ENCODE results near the gene MAPKAPK2. TPM values are rescaled to one million over a fixed set of nuclear protein-coding genes. Genes with fewer than 3 reads are reported as not detected.

Gene MAPKAPK2
- total RNA-seq, 1 donor from 2014 or later = 77.7 TPM

GRCh38 chr1:206729507-206729906 lies 44.8 kb downstream of the MAPKAPK2 start:
- no peak overlapping the region for H3K4me3 Mint-ChIP-seq

GRCh38 chr1:206732508-206732907 lies 47.8 kb downstream of the MAPKAPK2 start:
- peaks cover 2% of the 10 kb centered on the region for H3K4me1 Mint-ChIP-seq
- H3K27ac Mint-ChIP-seq (ENCODE audit: unreplicated experiment) = no peak overlapping the region
- H3K27me3 Mint-ChIP-seq (ENCODE audit: low read depth) = no peaks in the 10 kb centered on the region
- no peaks in the 10 kb centered on the region for H3K9me3 Mint-ChIP-seq
- no peak overlapping the region for H3K4me3 Mint-ChIP-seq
- no peaks in the 10 kb centered on the region for H3K36me3 Mint-ChIP-seq (ENCODE audit: low read depth)
- no peak for DNase-seq (ENCODE audit: low read depth, low spot score)
- TF ChIP-seq CTCF (conservative IDR thresholded peaks at IDR 0.05) = no peak

More at GRCh38 chr1:206729507-206729906, 44.8 kb downstream of the MAPKAPK2 start:
- no peak overlapping the region for H3K27ac Mint-ChIP-seq (ENCODE audit: unreplicated experiment)
- no peak for DNase-seq (ENCODE audit: low read depth, low spot score)
- peaks cover 9% of the 10 kb centered on the region for H3K4me1 Mint-ChIP-seq
- H3K9me3 Mint-ChIP-seq = no peaks in the 10 kb centered on the region
- H3K27me3 Mint-ChIP-seq (ENCODE audit: low read depth) = no peaks in the 10 kb centered on the region
- TF ChIP-seq CTCF (conservative IDR thresholded peaks at IDR 0.05) = no peak
- H3K36me3 Mint-ChIP-seq (ENCODE audit: low read depth) = no peaks in the 10 kb centered on the region

GRCh38 chr1:206732992-206733391 lies 48.3 kb downstream of the MAPKAPK2 start:
- peaks cover 7% of the 10 kb centered on the region for H3K4me1 Mint-ChIP-seq
- H3K36me3 Mint-ChIP-seq (ENCODE audit: low read depth) = no peaks in the 10 kb centered on the region
- no peak for DNase-seq (ENCODE audit: low read depth, low spot score)
- no peak for TF ChIP-seq CTCF (conservative IDR thresholded peaks at IDR 0.05)
- no peak overlapping the region for H3K27ac Mint-ChIP-seq (ENCODE audit: unreplicated experiment)
- no peaks in the 10 kb centered on the region for H3K27me3 Mint-ChIP-seq (ENCODE audit: low read depth)
- H3K4me3 Mint-ChIP-seq = no peak overlapping the region
- no peaks in the 10 kb centered on the region for H3K9me3 Mint-ChIP-seq

- TF ChIP-seq CTCF (conservative IDR thresholded peaks at IDR 0.05) = peak; percentile 74
- Mint-ChIP-seq H3K4me1 (peaks cover 20% of the 10 kb centered on the region), H3K4me3 (no peak overlapping the region), H3K27ac (ENCODE audit: unreplicated experiment) (no peak overlapping the region), H3K27me3 (ENCODE audit: low read depth) (no peaks in the 10 kb centered on the region), H3K36me3 (ENCODE audit: low read depth) (no peaks in the 10 kb centered on the region), H3K9me3 (no peaks in the 10 kb centered on the region)
- DNase-seq (ENCODE audit: low read depth, low spot score) = peak; percentile 69
Observed at GRCh38 chr1:206734499-206735142, 49.9 kb downstream of the MAPKAPK2 start.

- Mint-ChIP-seq H3K9me3 (no peaks in the 10 kb centered on the region), H3K36me3 (ENCODE audit: low read depth) (no peaks in the 10 kb centered on the region), H3K27ac (ENCODE audit: unreplicated experiment) (no peak overlapping the region), H3K4me3 (no peak overlapping the region), H3K27me3 (ENCODE audit: low read depth) (no peaks in the 10 kb centered on the region), H3K4me1 (peaks cover 24% of the 10 kb centered on the region)
- no peak for TF ChIP-seq CTCF (conservative IDR thresholded peaks at IDR 0.05)
- DNase-seq (ENCODE audit: low read depth, low spot score) = no peak
Observed at GRCh38 chr1:206735553-206736031, 50.9 kb downstream of the MAPKAPK2 start.

Measured in neural crest cell (in vitro differentiated cells).